Measurements from ENCODE around the gene ADGRD1.
"Not testable (repeated sequence)": the region's sequence is repeated elsewhere in the genome, so short reads cannot be mapped to it uniquely, and the experiment has no call there.

ADGRD1 gene

DNA sequence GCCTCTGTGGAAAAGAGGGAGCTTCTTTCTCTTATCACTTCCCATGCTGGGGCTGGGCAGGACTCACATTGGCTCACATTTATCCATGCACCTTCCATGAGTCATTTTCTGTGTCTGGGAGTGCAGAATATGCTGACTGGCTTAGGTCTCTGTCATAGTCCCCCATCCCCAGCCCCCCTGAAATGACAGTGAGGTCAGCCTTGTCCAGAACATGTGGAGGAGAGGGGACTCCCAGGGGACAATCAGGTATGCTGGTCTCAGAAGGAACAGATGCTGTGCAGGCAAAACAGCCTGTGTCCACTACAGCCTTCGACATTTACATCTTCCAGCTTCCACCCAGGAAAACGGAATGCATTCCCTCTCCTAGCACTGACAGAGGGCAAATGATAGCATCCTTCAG lies 35.0 kb downstream of the ADGRD1 start:
- no peak for DNase-seq

GRCh38 chr12:130989391-130989790 lies 35.7 kb downstream of the ADGRD1 start:
- no peak for DNase-seq

DNA sequence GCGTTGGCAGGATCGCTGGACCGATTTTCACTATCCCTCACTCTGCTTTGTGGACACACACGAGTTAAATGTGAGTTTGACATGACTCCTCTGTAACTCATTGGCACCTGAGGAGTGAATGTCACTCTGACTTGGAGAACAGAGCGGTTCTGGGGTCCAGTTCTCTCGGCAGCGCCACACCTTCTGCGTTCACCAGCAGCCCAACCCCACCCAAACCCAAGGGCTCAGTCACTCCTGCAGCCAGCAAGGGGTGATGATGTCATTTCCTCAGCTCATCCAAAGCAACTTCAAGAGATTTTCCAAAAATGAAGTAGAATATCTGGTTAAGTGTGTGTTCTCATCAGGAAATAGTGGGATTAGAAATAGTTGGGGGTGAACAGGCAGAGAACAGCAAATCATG lies 36.3 kb downstream of the ADGRD1 start:
- no peak for DNase-seq

- no peak for DNase-seq
Measured at GRCh38 chr12:130992448-130992847, 38.7 kb downstream of the ADGRD1 start.

GRCh38 chr12:130992979-130993538 lies 39.4 kb downstream of the ADGRD1 start:
- no peak for DNase-seq

DNA sequence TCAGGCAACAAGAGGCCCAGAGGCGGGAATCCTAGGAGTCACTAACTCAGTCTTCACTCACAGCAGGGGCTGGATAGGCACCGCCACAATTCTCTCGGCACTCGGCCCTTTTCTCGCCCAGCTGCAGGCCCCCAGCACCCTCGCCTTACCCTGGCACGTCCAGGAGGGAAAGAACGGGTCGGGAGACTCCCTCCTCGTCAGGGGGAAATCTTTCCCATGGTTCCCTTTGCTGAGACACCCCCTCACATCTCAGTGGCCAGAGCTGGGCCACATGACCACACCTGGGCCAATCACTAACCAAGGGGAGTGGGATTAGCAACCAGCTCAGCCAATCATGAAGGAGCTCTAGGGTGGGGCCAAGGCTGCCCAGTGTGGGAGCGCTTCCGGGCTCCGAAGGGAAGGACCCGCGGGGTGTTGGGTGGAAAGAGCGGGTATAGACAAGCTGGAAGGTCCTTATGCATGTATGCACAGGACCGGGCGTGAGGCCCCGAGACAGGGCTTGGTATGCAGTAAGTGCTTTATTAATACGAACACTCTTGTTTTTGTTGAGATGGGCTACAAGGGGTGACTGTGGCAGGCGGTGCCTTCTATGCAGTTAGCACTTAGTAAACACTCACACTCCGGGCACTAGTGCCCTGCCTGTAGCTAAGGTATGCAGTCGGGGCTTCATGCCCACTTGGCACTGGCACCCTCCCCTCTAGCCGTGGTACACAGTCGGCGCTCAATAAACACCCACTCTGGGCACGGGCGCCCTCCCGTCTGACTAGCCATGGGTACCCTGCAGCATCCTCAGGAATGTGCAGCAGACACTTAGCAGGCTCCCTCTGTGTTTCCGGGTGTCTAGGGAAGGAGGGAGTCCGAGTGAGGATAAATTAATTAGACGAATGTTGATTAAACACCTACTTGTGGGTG lies 40.3 kb downstream of the ADGRD1 start:
- DNase-seq, result no peak

- DNase-seq, result no peak
Measured at GRCh38 chr12:130994821-130995375, 41.2 kb downstream of the ADGRD1 start.

GRCh38 chr12:130995386-130995969 lies 41.8 kb downstream of the ADGRD1 start:
- DNase-seq, result not testable (repeated sequence)

DNA sequence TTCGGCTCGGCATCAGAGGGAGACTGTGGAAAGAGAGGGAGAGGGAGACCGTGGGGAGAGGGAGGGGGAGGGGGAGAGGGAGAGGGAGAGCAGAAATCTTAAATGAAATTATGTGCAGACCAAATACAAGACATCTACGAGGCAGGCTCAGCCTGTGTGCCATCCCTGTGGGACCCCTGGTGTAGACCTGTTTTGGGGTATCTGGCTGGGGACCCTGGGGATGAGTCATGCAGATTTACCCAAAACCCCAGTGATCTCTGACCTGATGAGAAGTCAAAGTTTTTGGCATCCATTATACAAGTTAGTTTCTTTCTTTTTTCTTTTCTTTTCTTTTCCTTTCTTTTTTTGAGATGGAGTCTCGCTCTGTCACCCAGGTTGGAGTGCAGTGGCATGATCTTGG lies 44.4 kb downstream of the ADGRD1 start:
- DNase-seq, result no peak

DNA sequence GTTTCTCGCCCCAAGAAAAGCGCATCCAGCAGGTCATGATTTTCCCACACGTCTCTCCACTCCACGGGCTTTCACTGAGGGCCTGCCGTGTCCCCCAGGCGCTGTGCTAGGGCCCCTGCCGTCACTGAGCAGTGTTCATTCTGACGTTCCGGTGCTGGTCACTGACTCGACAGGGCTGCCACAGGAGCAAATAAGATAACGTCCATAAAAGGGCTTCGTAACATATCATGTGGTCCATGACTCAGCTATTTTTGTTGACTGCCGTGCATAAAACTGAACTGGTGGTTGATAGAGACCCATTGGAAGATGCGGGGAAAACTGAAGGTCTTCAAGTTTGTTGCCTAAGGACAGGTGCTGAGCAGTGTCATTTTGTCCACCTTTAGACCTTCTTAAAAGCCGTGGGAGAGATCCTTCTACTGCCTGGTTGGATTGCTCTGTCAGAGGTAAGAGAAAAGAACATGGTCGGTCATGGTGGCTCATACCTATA lies 46.3 kb downstream of the ADGRD1 start:
- DNase-seq, result no peak

- no peak for DNase-seq
Measured at GRCh38 chr12:131001493-131001892, 47.8 kb downstream of the ADGRD1 start.

- no peak for DNase-seq
Measured at GRCh38 chr12:131002216-131002631, 48.5 kb downstream of the ADGRD1 start.

- no peak for DNase-seq
Measured at GRCh38 chr12:131003036-131003715, 49.5 kb downstream of the ADGRD1 start.

DNA sequence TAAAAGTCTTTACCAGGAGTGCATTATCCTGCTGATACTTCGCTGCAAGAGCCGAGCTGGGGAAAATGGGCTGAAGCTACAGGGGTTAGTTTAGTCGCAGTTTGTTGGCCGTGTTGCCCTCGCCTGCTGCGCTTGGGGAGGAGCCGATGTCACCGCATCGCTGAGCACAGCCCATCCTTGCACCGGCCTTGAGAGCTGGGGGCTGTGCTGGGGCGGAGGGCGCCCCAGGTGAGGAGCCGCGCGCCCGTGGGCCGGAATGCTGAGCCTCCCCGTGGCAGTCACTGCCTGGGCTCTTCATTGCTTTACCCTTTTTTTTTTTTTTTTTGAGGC lies 50.0 kb downstream of the ADGRD1 start:
- no peak for DNase-seq

GRCh38 chr12:131004166-131004565 lies 50.5 kb downstream of the ADGRD1 start:
- no peak for DNase-seq

- DNase-seq, result no peak
Measured at GRCh38 chr12:131005161-131006035, 51.7 kb downstream of the ADGRD1 start.

- DNase-seq, result no peak
Measured at GRCh38 chr12:131006036-131006735, 52.5 kb downstream of the ADGRD1 start.

GRCh38 chr12:131007031-131007739 lies 53.5 kb downstream of the ADGRD1 start:
- no peak for DNase-seq

DNA sequence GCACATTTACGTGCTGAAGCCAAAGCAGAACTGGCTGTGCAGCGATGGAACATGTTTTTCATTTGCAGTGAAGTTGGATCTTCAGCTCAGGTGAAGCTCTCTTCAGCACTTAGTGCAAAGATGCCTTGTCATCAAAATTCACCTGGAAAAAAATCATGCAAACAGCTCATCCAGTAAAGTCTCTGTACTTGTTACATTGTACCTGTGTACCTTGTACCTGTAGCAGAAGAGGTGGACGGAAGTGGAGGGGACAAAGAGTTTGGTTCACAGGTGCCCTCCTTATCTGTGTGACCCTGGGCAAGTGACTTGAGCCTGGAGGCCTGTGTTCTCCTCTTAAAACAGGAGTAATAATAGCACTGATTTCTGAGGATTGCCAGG lies 54.0 kb downstream of the ADGRD1 start:
- no peak for DNase-seq

DNA sequence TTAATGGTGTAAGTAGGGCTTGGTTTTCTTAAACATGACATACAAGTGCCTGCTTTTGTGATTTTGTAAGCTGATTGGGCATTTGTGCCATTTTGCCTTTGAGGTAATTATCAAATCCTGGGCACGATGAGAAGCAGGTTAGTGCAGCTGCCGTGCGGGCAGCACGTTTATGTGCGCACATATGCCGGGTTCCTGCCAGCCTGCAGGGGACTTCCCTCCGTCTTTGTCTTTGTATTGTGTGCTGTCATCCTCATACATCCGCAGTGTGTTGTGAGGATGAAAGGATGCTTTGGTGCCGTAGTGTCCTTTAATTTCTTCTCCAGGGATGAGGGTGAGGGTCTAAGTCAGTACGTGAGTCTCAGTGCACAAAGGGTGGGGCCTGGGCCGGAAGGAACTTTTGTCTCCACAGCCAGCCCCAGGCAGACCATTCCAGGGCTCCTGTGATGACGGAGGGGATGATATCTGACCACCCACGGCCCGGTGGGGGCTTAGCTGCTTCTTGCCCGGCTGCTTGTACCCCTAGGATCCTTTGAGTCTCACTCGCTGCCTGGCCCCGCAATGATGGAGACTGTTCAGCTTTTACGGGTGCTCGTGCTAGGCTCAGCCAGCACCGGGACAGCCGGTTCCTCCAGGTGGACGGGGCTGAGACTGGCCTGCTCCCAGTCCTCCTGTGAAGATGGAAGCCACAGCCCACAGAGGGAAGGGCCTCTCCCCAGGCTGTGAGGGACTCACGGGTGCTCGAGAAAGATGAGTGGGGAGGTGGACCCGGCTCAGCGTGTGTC lies 54.6 kb downstream of the ADGRD1 start:
- no peak for DNase-seq

Measured in activated naive CD4-positive, alpha-beta T cell (primary cell).